Thoracic aorta (tissue), 2 donors: ENCODE data around the gene TGM2. TPM values are rescaled to one million over a fixed set of nuclear protein-coding genes. Genes with fewer than 3 reads are reported as not detected.

Experiments used
- ATAC-seq: fragments of 150-250 bp; one replicate; pipeline ENCODE4 v1.8.0; 2017; ENCODE audit warnings: low read depth; ENCODE audit not compliant: insufficient number of reproducible peaks, low FRiP score
- DNase-seq: peaks from one replicate; pipeline ENCODE4 v3.0.0-alpha.2; 2020; ENCODE audit warnings: low spot score
- H3K27ac ChIP-seq, 2 donors: fragments of 200-600 bp; sonication (generic); 1 replicate in 1 of 2; 2 replicates in 1 of 2; pipeline ENCODE4 v1.5.1; 2016; ENCODE audit warnings: mild to moderate bottlenecking in 2 of 2, moderate library complexity in 2 of 2
- H3K27me3 ChIP-seq: fragments of 200-600 bp; sonication (generic); replicated peaks from 2 replicates; pipeline ENCODE4 v1.6.0; 2016; ENCODE audit warnings: mild to moderate bottlenecking; ENCODE audit not compliant: insufficient read depth
- H3K36me3 ChIP-seq: fragments of 200-600 bp; sonication (generic); one replicate; pipeline ENCODE4 v1.5.1; 2016
- H3K4me1 ChIP-seq, 2 donors: fragments of 200-600 bp; sonication (generic); 1 replicate in 1 of 2; 2 replicates in 1 of 2; pipeline versions ENCODE4 v1.5.1 to v1.6.0; 2016; ENCODE audit warnings: low read depth in 2 of 2, mild to moderate bottlenecking in 1 of 2; ENCODE audit not compliant: control insufficient read depth in 1 of 2
- H3K4me3 ChIP-seq: fragments of 200-600 bp; sonication (generic); 2 replicates; pipeline ENCODE4 v1.5.1; 2016; ENCODE audit warnings: mild to moderate bottlenecking
- H3K9me3 ChIP-seq: fragments of 200-600 bp; sonication (generic); 2 replicates; pipeline ENCODE4 v1.5.1; 2016
- CTCF ChIP-seq: fragments of 200-600 bp; sonication (generic); IDR thresholded peaks from one replicate; pipeline ENCODE4 v1.5.1; 2019; ENCODE audit warnings: antibody characterized with exemption
- total RNA-seq, 2 donors: library from RNA; depleted of rRNA; stranded (reverse); fragments of >200 nt; gene quantifications; one replicate each; pipeline versions ENCODE4 v1.1.0 to v1.2.3, GENCODE V29; 2016

TGM2 gene
- total RNA-seq, 2 donors from 2014 or later = 371 to 755 TPM

GRCh38 chr20:38181971-38182370 is 16.9 kb upstream of the TGM2 start:
- no peaks in the 10 kb centered on the region for H3K36me3 ChIP-seq
- no peak for TF ChIP-seq CTCF
- peaks cover 0 to under 1% of the 10 kb centered on the region in 2 donors for H3K4me1 ChIP-seq
- no peak overlapping the region for H3K27ac ChIP-seq
- no peak overlapping the region for H3K4me3 ChIP-seq
- DNase-seq = no peak
- H3K9me3 ChIP-seq = no peaks in the 10 kb centered on the region
- no peaks in the 10 kb centered on the region for H3K27me3 ChIP-seq
- no peak for ATAC-seq

- ATAC-seq (no peak), DNase-seq (no peak)
These were observed 16.2 kb upstream of the TGM2 start for GRCh38 chr20:38181207-38181801.

GRCh38 chr20:38180781-38181180 is 15.7 kb upstream of the TGM2 start:
- no peak for TF ChIP-seq CTCF
- DNase-seq = no peak
- H3K27me3 ChIP-seq = no peaks in the 10 kb centered on the region
- no peak for ATAC-seq
- no peaks in the 10 kb centered on the region for H3K36me3 ChIP-seq
- no peak overlapping the region for H3K4me3 ChIP-seq
- no peaks in the 10 kb centered on the region for H3K4me1 ChIP-seq
- H3K27ac ChIP-seq = no peak overlapping the region
- no peaks in the 10 kb centered on the region for H3K9me3 ChIP-seq

More at GRCh38 chr20:38181207-38181801, 16.2 kb upstream of the TGM2 start:
- Histone ChIP-seq H3K4me1 (no peaks in the 10 kb centered on the region), H3K4me3 (no peak overlapping the region), H3K9me3 (no peaks in the 10 kb centered on the region), H3K36me3 (no peaks in the 10 kb centered on the region), H3K27me3 (no peaks in the 10 kb centered on the region), H3K27ac (no peak overlapping the region)
- no peak for TF ChIP-seq CTCF

- TF ChIP-seq CTCF = no peak
- no peaks in the 10 kb centered on the region for H3K4me1 ChIP-seq
- H3K36me3 ChIP-seq = no peaks in the 10 kb centered on the region
- no peak overlapping the region for H3K4me3 ChIP-seq
- no peaks in the 10 kb centered on the region for H3K27me3 ChIP-seq
- no peaks in the 10 kb centered on the region for H3K9me3 ChIP-seq
- ATAC-seq (no peak), DNase-seq (no peak)
- no peak overlapping the region for H3K27ac ChIP-seq
These were observed 14.8 kb upstream of the TGM2 start for GRCh38 chr20:38179846-38180245.

GRCh38 chr20:38178581-38178980 is 13.5 kb upstream of the TGM2 start:
- DNase-seq (no peak), ATAC-seq (no peak)
- Histone ChIP-seq H3K36me3 (no peaks in the 10 kb centered on the region), H3K27me3 (no peaks in the 10 kb centered on the region), H3K4me1 (peaks cover 2 to 3% of the 10 kb centered on the region in 2 donors), H3K27ac (no peak overlapping the region), H3K9me3 (no peaks in the 10 kb centered on the region), H3K4me3 (no peak overlapping the region)
- no peak for TF ChIP-seq CTCF
